ENCODE data around the gene ZCCHC10. TPM values are rescaled to one million over a fixed set of nuclear protein-coding genes. Genes with fewer than 3 reads are reported as not detected.

Gene ZCCHC10
- total and polyA plus RNA-seq, 10 of the 15 experiments (the other 5 are each of a cell fraction or from before 2014, with no cell fraction given), result 16.8 to 117 (median 53.5) TPM

DNA sequence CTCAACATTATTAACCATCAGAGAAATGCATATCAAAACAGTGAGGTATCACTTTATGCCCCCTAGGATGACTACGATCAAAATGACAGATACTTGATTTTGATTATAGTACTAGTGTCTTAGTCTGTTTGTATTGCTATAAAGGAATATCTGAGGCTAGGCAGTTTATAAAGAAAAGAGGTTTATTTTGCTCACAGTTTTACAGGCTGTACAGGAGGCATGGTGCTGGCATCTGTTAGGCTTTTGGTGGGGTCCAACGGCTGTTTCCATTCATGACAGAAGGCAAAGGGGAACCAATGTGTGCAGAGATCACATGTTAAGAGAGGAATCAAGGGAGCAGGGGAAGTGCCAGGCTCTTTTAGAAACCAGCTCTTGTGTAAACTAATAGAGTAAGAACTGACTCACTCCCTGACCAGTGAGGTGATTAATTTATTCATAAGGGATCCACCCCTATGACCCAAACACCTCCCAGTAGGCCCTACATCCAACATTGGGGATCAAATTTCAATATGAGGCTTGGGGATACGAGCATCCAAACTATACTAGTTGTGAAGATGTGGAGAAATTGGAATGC lies 46.9 kb downstream of the ZCCHC10 start (continued):
- TF ChIP-seq BCL11A (IDR thresholded peaks at IDR 0.05; ENCODE audit: low read depth, low read length) (no peak), BHLHE40 (IDR thresholded peaks at IDR 0.05; ENCODE audit: borderline replicate concordance in 1 of 2, low read depth in 2 of 2, low read length in 1 of 2) (no peak), RELA (IDR thresholded peaks at IDR 0.05; ENCODE audit: borderline replicate concordance, partially characterized antibody) (no peak), SUPT20H (IDR thresholded peaks at IDR 0.05; ENCODE audit: borderline replicate concordance, control insufficient read depth, low read depth, low read length) (no peak), RAD51 (IDR thresholded peaks at IDR 0.05) (no peak), ZNF217 (IDR thresholded peaks at IDR 0.05) (no peak), JUND (IDR thresholded peaks at IDR 0.05; ENCODE audit: low read depth, low read length) (no peak)

DNA sequence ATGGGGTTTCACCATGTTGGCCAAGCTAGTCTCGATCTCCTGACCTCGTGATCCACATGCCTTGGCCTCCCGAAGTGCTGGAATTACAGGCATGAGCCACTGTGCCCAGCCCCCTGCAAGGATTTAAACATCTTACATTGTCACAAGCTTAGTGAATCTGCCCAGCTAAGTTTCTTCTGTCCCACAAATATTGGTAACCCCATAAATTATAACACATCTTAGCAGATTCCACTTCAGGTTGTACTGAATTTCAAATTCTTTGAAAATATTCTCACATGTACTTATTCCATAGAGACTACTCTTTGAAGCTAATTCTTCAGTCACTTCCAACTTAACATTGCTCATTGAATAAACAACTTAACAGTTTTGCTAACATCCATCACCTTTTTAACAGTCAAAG lies 49.5 kb downstream of the ZCCHC10 start:
- POLR2A ChIA-PET, result no interaction called here
- 63% methylated on average over 3 of the region's 3 CpGs for WGBS (ENCODE audit: insufficient coverage, insufficient replicate concordance, low lambda C conversion rate, missing lambda C conversion rate)

More for the DNA sequence above, 49.5 kb downstream of the ZCCHC10 start:
- BruUV-seq (replicated peaks), result no TSS peak
- Histone ChIP-seq H3K27me3 (replicated peaks in 1 of 2; ENCODE audit: control insufficient read depth in 2 of 2, insufficient read depth in 2 of 2, low read length in 1 of 2) (no peaks in the 10 kb centered on the region), H3K9ac (ENCODE audit: control insufficient read depth, insufficient read depth, low read length) (no peak overlapping the region), H3K4me2 (ENCODE audit: control insufficient read depth, insufficient read depth) (no peak overlapping the region), H3K79me2 (ENCODE audit: control insufficient read depth, insufficient read depth, low read length) (no peaks in the 10 kb centered on the region), H2AFZ (ENCODE audit: control insufficient read depth, low read depth, low read length) (no peak overlapping the region), H3K4me1 (ENCODE audit: control insufficient read depth, insufficient read depth, low read length) (no peaks in the 10 kb centered on the region), H3K9me3 (replicated peaks; ENCODE audit: control insufficient read depth, insufficient read depth, low read length) (no peaks in the 10 kb centered on the region; the same call in 2 of the 3 replicates), H3K4me3 (no peak overlapping the region), H3K27ac (ENCODE audit: control insufficient read depth, insufficient read depth) (no peak overlapping the region), H3K36me3 (ENCODE audit: control insufficient read depth in 2 of 2, insufficient read depth in 2 of 2, low read length in 1 of 2) (no peaks in the 10 kb centered on the region), H4K20me1 (ENCODE audit: control insufficient read depth, insufficient read depth) (no peaks in the 10 kb centered on the region)
- TF ChIP-seq ZNF217 (IDR thresholded peaks at IDR 0.05), result no peak
- TF ChIP-seq, protein P1, sequence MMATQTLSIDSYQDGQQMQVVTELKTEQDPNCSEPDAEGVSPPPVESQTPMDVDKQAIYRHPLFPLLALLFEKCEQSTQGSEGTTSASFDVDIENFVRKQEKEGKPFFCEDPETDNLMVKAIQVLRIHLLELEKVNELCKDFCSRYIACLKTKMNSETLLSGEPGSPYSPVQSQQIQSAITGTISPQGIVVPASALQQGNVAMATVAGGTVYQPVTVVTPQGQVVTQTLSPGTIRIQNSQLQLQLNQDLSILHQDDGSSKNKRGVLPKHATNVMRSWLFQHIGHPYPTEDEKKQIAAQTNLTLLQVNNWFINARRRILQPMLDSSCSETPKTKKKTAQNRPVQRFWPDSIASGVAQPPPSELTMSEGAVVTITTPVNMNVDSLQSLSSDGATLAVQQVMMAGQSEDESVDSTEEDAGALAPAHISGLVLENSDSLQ (IDR thresholded peaks at IDR 0.05), result no peak
- TF ChIP-seq RCOR1 (conservative IDR thresholded peaks at IDR 0.05; ENCODE audit: low read depth, low read length), result no peak
- TF ChIP-seq, protein P2, sequence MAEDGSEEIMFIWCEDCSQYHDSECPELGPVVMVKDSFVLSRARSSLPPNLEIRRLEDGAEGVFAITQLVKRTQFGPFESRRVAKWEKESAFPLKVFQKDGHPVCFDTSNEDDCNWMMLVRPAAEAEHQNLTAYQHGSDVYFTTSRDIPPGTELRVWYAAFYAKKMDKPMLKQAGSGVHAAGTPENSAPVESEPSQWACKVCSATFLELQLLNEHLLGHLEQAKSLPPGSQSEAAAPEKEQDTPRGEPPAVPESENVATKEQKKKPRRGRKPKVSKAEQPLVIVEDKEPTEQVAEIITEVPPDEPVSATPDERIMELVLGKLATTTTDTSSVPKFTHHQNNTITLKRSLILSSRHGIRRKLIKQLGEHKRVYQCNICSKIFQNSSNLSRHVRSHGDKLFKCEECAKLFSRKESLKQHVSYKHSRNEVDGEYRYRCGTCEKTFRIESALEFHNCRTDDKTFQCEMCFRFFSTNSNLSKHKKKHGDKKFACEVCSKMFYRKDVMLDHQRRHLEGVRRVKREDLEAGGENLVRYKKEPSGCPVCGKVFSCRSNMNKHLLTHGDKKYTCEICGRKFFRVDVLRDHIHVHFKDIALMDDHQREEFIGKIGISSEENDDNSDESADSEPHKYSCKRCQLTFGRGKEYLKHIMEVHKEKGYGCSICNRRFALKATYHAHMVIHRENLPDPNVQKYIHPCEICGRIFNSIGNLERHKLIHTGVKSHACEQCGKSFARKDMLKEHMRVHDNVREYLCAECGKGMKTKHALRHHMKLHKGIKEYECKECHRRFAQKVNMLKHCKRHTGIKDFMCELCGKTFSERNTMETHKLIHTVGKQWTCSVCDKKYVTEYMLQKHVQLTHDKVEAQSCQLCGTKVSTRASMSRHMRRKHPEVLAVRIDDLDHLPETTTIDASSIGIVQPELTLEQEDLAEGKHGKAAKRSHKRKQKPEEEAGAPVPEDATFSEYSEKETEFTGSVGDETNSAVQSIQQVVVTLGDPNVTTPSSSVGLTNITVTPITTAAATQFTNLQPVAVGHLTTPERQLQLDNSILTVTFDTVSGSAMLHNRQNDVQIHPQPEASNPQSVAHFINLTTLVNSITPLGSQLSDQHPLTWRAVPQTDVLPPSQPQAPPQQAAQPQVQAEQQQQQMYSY (CRISPR knock-in tag; IDR thresholded peaks at IDR 0.05), result no peak
- TF ChIP-seq MLLT1 (IDR thresholded peaks at IDR 0.05), result no peak
- no peak for TF ChIP-seq E2F8 (IDR thresholded peaks at IDR 0.05; ENCODE audit: low read depth, partially characterized antibody)
- TF ChIP-seq HDAC2 (IDR thresholded peaks at IDR 0.05), result no peak
- ATAC-seq (no peak), FAIRE-seq (no peak), DNase-seq (ENCODE audit: low read depth, low spot score) (no peak)
- ChIA-PET SMC1A (ENCODE audit: uncharacterized antibody, unreplicated experiment) (no interaction called here), CTCF (interaction anchor here (0.5 kb wide), 1 partner anchor 14 kb away, joined by 3 read pairs; no protein-coding TSS in a partner anchor), RAD21 (ENCODE audit: unreplicated experiment) (no interaction called here)
- intact Hi-C loops (cut with micrococcal nuclease; ENCODE audit: unreplicated experiment) (no loop called here), in situ Hi-C loops (cut with MboI) (no loop called here)
